HCT116 (cell line): ENCODE results near the gene USP15. TPM values are rescaled to one million over a fixed set of nuclear protein-coding genes. Genes with fewer than 3 reads are reported as not detected.

Experiments
- ATAC-seq: fragments of 200-7000 bp; cut with Tn5 transposase; 2 replicates; pipeline ENCODE4 v1.9.1; 2020; ENCODE audit warnings: mild to moderate bottlenecking, moderate library complexity
- BruUV-seq: library from RNA; stranded (reverse); fragments of 400-500 nt; replicated peaks from 2 replicates; lab custom pipeline; 2021; lab: Mats Ljungman, UMichigan
- CTCF ChIA-PET: fragments of 300-600 bp; sonication (Branson Sonifier 250); formaldehyde crosslinking; loops from one replicate; lab custom pipeline; 2021; ENCODE audit warnings: antibody characterized with exemption; lab: Charles Lee
- POLR2A ChIA-PET: fragments of 300-600, 350-600 bp; sonication (Branson Sonifier 250); formaldehyde crosslinking; loops from one replicate; lab custom pipeline; 2021; ENCODE audit warnings: antibody characterized with exemption; lab: Charles Lee
- RAD21 ChIA-PET, 2 experiments: fragments of 300-600 bp; sonication (Branson Sonifier 250); formaldehyde crosslinking; loops; one replicate each; lab custom pipeline; 2023; ENCODE audit warnings: low total read pairs in 2 of 2; ENCODE audit not compliant: uncharacterized antibody in 2 of 2, unreplicated experiment in 2 of 2, low non-redundant PET in 1 of 2; lab: Charles Lee
- DNase-seq: peaks from one replicate; pipeline ENCODE4 v3.0.0-alpha.2; 2010; ENCODE audit warnings: low read depth, low spot score
- H2AFZ ChIP-seq: fragments of 200-600 bp; shearing (Covaris generic), sonication (generic); 2 replicates; pipeline ENCODE4 v1.6.1; 2017; ENCODE audit warnings: low read depth, mixed run types, mixed read lengths, antibody characterized with exemption, low read length; ENCODE audit not compliant: poor library complexity, severe bottlenecking
- H3K27ac ChIP-seq: 2 replicates; pipeline ENCODE4 v1.5.1; 2012; ENCODE audit warnings: low read depth, low read length
- H3K27me3 ChIP-seq: fragments of 200-600 bp; sonication (generic); 2 replicates; pipeline ENCODE4 v1.6.1; 2016; ENCODE audit warnings: mixed run types, low read length, mixed read lengths; ENCODE audit not compliant: insufficient read depth
- H3K36me3 ChIP-seq, 2 experiments: fragments of 200-500 bp in 1 of 2; fragments of 200-600 bp in 1 of 2; sonication (Bioruptor generic) in 1 of 2; sonication (generic) in 1 of 2; 2 replicates each; pipeline versions ENCODE4 v1.5.1 to v1.6.1; 2014 to 2016; ENCODE audit warnings: low read length in 2 of 2, inconsistent platforms in 1 of 2, mixed read lengths in 1 of 2, mixed run types in 1 of 2; ENCODE audit not compliant: insufficient read depth in 2 of 2, control insufficient read depth in 1 of 2
- H3K4me1 ChIP-seq, 2 experiments: fragments of 200-600 bp in 1 of 2; sonication (generic) in 1 of 2; 2 replicates each; pipeline versions ENCODE4 v1.5.1 to v1.6.1; 2012 to 2017; ENCODE audit warnings: low read length in 2 of 2, inconsistent platforms in 1 of 2, mild to moderate bottlenecking in 1 of 2, mixed read lengths in 1 of 2, mixed run types in 1 of 2, moderate library complexity in 1 of 2; ENCODE audit not compliant: insufficient read depth in 2 of 2, control insufficient read depth in 1 of 2
- H3K4me2 ChIP-seq: fragments of 200-600 bp; sonication (generic); 2 replicates; pipeline ENCODE4 v1.6.1; 2017; ENCODE audit warnings: mixed run types, low read length, mixed read lengths
- H3K4me3 ChIP-seq, 2 experiments: fragments of 200-600 bp in 1 of 2; sonication (generic) in 1 of 2; replicated peaks in 1 of 2; 2 replicates each; pipeline ENCODE4 v1.5.1; 2011 to 2016; ENCODE audit warnings: low read length in 2 of 2, control low read depth in 1 of 2, low read depth in 1 of 2, mild to moderate bottlenecking in 1 of 2, mixed read lengths in 1 of 2, mixed run types in 1 of 2
- H3K79me2 ChIP-seq: fragments of 200-600 bp; sonication (generic); 2 replicates; pipeline ENCODE4 v1.6.1; 2017; ENCODE audit warnings: mild to moderate bottlenecking, mixed run types, low read length, moderate library complexity, mixed read lengths; ENCODE audit not compliant: insufficient read depth
- H3K9ac ChIP-seq: fragments of 200-600 bp; sonication (generic); 2 replicates; pipeline ENCODE4 v1.6.1; 2016; ENCODE audit warnings: low read length, mixed read lengths
- H3K9me2 ChIP-seq: fragments of 200-600 bp; sonication (generic), shearing (Covaris generic); 2 replicates; pipeline ENCODE4 v1.6.1; 2017; ENCODE audit warnings: mixed run types, mild to moderate bottlenecking, moderate library complexity; ENCODE audit not compliant: insufficient read depth
- H3K9me3 ChIP-seq, 2 experiments: fragments of 200-500 bp in 1 of 2; fragments of 200-600 bp in 1 of 2; sonication (Bioruptor generic) in 1 of 2; sonication (generic) in 1 of 2; 2 replicates each; pipeline ENCODE4 v1.6.1; 2014 to 2017; ENCODE audit warnings: low read length in 2 of 2, mixed read lengths in 2 of 2, inconsistent platforms in 1 of 2, low read depth in 1 of 2, mild to moderate bottlenecking in 1 of 2, mixed run types in 1 of 2, moderate library complexity in 1 of 2; ENCODE audit not compliant: control insufficient read depth in 1 of 2, insufficient read depth in 1 of 2
- H4K20me1 ChIP-seq: fragments of 200-600 bp; sonication (generic), shearing (Covaris generic); 2 replicates; pipeline ENCODE4 v1.6.1; 2017; ENCODE audit warnings: mixed run types, mild to moderate bottlenecking, moderate library complexity; ENCODE audit not compliant: insufficient read depth
- ATF3 ChIP-seq: IDR thresholded peaks from 2 replicates; pipeline ENCODE4 v1.6.1; 2012
- EGR1 ChIP-seq: IDR thresholded peaks from 2 replicates; pipeline ENCODE4 v1.6.1; 2012; ENCODE audit warnings: low read depth
- ELF1 ChIP-seq: IDR thresholded peaks from 2 replicates; pipeline ENCODE4 v1.6.1; 2012; ENCODE audit warnings: low read depth, borderline replicate concordance
- EZH2 ChIP-seq: fragments of 200-600 bp; sonication (generic); IDR thresholded peaks from 2 replicates; pipeline ENCODE4 v1.6.1; 2017; ENCODE audit warnings: antibody characterized with exemption, mixed run types
- EZH2phosphoT487 ChIP-seq: fragments of 200-600 bp; IDR thresholded peaks from 2 replicates; pipeline ENCODE4 v1.6.1; 2018; ENCODE audit warnings: antibody characterized with exemption, borderline replicate concordance
- FOSL1 ChIP-seq: IDR thresholded peaks from 2 replicates; pipeline ENCODE4 v1.6.1; 2012; ENCODE audit warnings: low read depth
- JUND ChIP-seq: IDR thresholded peaks from 2 replicates; pipeline ENCODE4 v1.6.1; 2012
- POLR2AphosphoS5 ChIP-seq: IDR thresholded peaks from 2 replicates; pipeline ENCODE4 v1.6.1; 2011; ENCODE audit warnings: mild to moderate bottlenecking, low read depth, low read length, moderate library complexity
- RAD21 ChIP-seq: IDR thresholded peaks from 2 replicates; pipeline ENCODE4 v1.6.1; 2012; ENCODE audit warnings: low read depth, mild to moderate bottlenecking
- SP1 ChIP-seq: IDR thresholded peaks from 2 replicates; pipeline ENCODE4 v1.6.1; 2012; ENCODE audit warnings: low read depth
- YY1 ChIP-seq: IDR thresholded peaks from 2 replicates; pipeline ENCODE4 v1.6.1; 2011; ENCODE audit warnings: low read length, low read depth, moderate library complexity, mild to moderate bottlenecking; ENCODE audit not compliant: insufficient replicate concordance; ENCODE audit errors: extremely low read depth
- ZBTB33 ChIP-seq: IDR thresholded peaks from 2 replicates; pipeline ENCODE4 v1.6.1; 2011; ENCODE audit warnings: mild to moderate bottlenecking, low read length, moderate library complexity; ENCODE audit not compliant: insufficient replicate concordance; ENCODE audit errors: extremely low read depth
- intact Hi-C: fragments of 100-400 bp; cut with micrococcal nuclease; formaldehyde crosslinking; loops from 2 replicates; pipeline ENCODE4 v1.10.0; 2022
- total RNA-seq: library from RNA; stranded (reverse); gene quantifications from one replicate; pipeline ENCODE4 v1.2.1, GENCODE V29; 2021; ENCODE audit not compliant: unreplicated experiment
- TF ChIP-seq, protein P1 (sequence below): IDR thresholded peaks from 2 replicates; pipeline ENCODE4 v1.6.1; 2012; ENCODE audit warnings: low read depth
- TF ChIP-seq, protein P2 (sequence below): IDR thresholded peaks from 2 replicates; pipeline ENCODE4 v1.6.1; 2012

The USP15 gene
- total RNA-seq, 1 experiment from 2014 or later: 49.5 TPM

DNA sequence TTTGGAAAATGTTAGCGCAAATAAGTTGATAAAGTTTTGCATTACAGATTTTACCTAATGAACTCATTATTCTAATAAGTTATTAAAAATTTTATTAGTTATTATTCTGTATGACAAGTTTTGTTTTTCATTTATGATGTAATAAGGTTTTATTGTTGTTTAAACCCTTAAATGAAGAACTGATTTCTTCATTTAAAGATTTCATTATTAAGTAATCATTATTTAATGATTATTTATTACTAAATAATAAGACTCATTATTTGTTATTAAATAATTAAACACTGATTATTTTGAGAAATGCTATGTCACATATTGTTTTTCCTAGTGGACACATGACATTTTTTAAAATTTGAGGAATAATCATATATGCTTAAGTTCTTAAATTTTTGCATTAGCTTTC is 34.2 kb downstream of the USP15 start:
- no peak overlapping the region for H3K4me2 ChIP-seq
- no TSS peak for BruUV-seq
- H3K4me1 ChIP-seq: peaks cover 5 to 21% of the 10 kb centered on the region in 2 experiments
- no peak overlapping the region for H2AFZ ChIP-seq
- peaks cover 0 to 2% of the 10 kb centered on the region in 2 experiments; a peak in 2 of 4 replicates for H3K36me3 ChIP-seq
- H3K27ac ChIP-seq: no peak overlapping the region
- RAD21 ChIA-PET: no interaction called here
- POLR2A ChIA-PET: no interaction called here
- ATAC-seq (no peak), DNase-seq (no peak)
- no peak overlapping the region for H3K9ac ChIP-seq
- no peaks in the 10 kb centered on the region for H3K27me3 ChIP-seq
- H3K79me2 ChIP-seq: peaks cover 63% of the 10 kb centered on the region
- no peaks in the 10 kb centered on the region for H3K9me3 ChIP-seq
- intact Hi-C loops: no loop called here
- TF ChIP-seq EGR1: no peak
- no peak for TF ChIP-seq YY1
- no peak for TF ChIP-seq RAD21
- TF ChIP-seq JUND: no peak
- no peak for TF ChIP-seq SP1
- TF ChIP-seq POLR2AphosphoS5: no peak
- no peak for TF ChIP-seq ELF1
- TF ChIP-seq EZH2phosphoT487: no peak
- TF ChIP-seq ATF3: no peak
- TF ChIP-seq EZH2: no peak
- TF ChIP-seq, protein P1, sequence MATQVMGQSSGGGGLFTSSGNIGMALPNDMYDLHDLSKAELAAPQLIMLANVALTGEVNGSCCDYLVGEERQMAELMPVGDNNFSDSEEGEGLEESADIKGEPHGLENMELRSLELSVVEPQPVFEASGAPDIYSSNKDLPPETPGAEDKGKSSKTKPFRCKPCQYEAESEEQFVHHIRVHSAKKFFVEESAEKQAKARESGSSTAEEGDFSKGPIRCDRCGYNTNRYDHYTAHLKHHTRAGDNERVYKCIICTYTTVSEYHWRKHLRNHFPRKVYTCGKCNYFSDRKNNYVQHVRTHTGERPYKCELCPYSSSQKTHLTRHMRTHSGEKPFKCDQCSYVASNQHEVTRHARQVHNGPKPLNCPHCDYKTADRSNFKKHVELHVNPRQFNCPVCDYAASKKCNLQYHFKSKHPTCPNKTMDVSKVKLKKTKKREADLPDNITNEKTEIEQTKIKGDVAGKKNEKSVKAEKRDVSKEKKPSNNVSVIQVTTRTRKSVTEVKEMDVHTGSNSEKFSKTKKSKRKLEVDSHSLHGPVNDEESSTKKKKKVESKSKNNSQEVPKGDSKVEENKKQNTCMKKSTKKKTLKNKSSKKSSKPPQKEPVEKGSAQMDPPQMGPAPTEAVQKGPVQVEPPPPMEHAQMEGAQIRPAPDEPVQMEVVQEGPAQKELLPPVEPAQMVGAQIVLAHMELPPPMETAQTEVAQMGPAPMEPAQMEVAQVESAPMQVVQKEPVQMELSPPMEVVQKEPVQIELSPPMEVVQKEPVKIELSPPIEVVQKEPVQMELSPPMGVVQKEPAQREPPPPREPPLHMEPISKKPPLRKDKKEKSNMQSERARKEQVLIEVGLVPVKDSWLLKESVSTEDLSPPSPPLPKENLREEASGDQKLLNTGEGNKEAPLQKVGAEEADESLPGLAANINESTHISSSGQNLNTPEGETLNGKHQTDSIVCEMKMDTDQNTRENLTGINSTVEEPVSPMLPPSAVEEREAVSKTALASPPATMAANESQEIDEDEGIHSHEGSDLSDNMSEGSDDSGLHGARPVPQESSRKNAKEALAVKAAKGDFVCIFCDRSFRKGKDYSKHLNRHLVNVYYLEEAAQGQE: no peak
- TF ChIP-seq ZBTB33: no peak
- no peak for TF ChIP-seq FOSL1
- TF ChIP-seq, protein P2, sequence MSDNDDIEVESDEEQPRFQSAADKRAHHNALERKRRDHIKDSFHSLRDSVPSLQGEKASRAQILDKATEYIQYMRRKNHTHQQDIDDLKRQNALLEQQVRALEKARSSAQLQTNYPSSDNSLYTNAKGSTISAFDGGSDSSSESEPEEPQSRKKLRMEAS: no peak
- CTCF ChIA-PET: no interaction called here
- peaks cover 16% of the 10 kb centered on the region; the same call in 1 of the 2 replicates for H4K20me1 ChIP-seq
- H3K4me3 ChIP-seq: no peak overlapping the region
- no peaks in the 10 kb centered on the region for H3K9me2 ChIP-seq
